DMS153 (cell line): ENCODE data around the gene PPFIBP1.
"Not testable (repeated sequence)": the region's sequence is repeated elsewhere in the genome, so short reads cannot be mapped to it uniquely, and the experiment has no call there.

Experiments used
- DNase-seq: peaks from one replicate; lab custom pipeline; 2025; lab: John Stamatoyannopoulos, UW

The PPFIBP1 gene

DNA sequence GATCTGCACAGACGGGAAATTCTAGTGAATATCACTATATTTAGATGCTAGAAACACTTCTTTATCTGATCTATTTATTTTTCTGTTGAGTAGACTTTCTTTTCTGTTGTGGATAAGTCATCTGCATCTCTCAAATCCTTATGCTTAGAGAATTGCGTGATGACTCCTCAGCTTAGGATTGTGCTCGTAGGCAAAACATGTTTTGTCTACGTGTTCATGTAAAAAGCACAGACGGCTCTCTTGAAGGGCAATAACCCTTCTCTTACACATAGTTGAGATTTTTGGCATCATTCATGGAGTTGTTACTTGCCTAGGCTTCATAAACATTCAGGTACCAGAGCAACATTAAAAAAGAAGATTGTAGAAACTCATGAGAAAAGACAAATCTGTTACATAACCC lies 18.6 kb downstream of the PPFIBP1 start:
- DNase-seq, result no peak

DNA sequence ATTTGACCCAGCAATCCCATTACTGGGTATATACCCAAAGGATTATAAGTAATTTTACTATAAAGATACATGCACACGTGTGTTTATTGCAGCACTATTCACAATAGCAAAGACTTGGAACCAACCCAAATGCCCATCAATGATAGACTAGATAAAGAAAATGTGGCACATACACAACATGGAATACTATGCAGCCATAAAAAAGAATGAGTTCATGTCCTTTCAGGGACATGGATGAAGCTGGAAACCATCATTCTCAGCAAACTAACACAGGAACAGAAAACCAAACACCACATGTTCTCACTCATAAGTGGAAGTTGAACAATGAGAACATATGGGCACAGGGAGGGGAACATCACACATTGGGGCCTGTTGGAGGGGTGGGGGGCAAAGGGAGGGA lies 20.9 kb downstream of the PPFIBP1 start:
- DNase-seq, result not testable (repeated sequence)

DNA sequence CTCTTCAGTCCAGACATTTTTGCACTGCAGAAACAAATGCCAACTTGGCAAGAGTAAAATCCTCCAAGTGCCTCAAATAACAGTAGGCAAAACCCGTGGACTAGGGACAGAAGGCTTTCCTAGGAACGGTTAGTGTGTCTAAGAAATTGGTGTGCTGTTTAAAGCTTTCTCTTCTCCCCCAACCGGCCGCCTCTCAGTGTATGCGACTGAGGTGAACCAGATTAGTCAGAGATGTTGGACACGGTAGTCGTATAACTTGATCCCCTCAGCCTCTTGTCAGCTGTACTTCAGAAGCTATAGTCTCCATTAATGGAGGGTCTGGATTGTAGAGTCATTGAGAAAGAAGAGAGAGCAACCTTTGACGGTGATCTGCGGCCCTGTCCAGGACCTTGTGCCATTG lies 21.7 kb downstream of the PPFIBP1 start:
- no peak for DNase-seq

DNA sequence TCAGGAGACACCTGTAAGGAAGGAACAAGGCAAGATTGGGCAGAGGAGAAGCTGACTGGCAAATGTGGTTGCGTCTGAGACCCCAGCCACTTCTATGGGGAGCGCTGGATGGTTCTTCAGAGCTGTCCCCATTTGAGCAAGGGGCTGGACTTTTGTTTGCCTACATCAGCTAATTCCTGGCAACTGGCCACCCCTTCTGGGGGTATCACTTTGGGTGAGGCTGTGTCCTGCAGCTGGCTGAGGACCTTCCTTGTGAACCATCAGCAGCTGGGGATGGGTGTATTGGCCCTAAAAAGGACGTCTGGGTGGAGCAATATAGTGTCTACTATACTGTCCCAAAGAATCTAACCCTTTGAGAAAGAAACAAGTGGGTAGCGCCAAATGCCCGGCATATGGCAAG lies 23.6 kb downstream of the PPFIBP1 start:
- no peak for DNase-seq

DNA sequence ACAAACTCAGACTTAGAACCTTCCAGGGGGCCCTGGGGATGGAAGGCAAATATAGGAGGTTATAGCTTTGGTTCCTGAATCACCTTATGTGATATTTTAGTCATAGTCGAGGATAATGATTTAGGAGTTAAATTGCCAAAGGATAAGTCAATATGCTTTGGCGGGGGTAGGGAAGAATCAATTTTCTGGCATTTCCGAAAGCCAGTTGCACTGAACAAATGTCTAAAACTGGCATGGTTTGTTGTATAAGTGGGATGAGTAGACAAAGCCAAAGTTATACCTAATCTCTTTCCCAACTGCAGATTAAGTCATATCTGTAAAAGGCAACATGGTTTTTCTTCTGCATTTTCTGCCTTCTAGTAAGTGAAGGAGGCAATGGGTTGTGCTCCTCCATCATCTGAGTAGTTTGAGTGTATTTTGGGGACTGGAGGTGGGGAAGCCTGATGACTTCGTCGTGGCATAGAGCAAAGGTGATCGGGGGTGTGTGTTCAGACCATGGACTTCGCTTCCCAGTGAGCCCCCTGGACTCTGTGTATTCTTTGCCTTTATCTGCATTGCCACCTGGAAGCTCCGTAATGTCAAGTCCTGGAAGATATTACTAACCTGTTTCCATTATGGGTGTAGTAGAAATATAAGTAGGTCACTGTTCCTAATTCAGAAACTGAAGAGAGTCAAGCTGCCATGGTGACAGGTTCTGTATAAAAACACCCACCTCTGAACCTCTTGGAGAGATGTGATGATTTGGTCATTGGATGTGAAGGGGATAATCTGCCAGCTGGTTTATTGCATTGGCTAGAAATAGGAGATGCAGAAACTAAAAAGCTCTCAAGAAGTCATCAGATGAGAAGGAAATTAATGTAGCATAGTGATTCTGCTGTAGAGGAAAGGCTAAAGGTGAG lies 24.5 kb downstream of the PPFIBP1 start:
- no peak for DNase-seq

DNA sequence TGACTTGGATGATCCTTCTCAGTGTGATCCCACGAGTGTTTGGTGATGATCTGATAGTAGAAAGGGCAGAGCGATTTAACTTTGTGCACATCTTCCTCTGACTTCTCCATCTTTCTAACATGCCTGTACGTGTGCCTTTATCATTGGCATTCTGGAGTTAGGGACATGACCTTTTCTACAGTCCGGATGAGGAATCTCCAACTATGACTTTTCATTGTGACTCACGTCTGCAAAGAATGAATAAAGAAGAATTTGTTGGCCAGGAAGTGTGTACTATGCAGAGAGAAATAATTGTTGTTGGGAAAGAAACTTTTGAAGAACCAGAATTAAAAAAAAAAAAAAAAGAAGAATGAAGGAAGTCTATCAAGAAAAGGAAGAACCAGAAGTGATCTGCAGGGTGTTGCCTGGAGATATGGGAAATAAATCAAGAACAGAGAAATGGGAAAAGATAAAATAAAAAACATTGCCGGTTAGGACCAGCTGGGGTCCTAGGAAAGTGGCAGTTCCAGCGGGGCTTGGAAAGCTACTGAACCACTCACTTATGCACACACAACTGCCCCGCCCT lies 25.3 kb downstream of the PPFIBP1 start:
- DNase-seq, result no peak

DNA sequence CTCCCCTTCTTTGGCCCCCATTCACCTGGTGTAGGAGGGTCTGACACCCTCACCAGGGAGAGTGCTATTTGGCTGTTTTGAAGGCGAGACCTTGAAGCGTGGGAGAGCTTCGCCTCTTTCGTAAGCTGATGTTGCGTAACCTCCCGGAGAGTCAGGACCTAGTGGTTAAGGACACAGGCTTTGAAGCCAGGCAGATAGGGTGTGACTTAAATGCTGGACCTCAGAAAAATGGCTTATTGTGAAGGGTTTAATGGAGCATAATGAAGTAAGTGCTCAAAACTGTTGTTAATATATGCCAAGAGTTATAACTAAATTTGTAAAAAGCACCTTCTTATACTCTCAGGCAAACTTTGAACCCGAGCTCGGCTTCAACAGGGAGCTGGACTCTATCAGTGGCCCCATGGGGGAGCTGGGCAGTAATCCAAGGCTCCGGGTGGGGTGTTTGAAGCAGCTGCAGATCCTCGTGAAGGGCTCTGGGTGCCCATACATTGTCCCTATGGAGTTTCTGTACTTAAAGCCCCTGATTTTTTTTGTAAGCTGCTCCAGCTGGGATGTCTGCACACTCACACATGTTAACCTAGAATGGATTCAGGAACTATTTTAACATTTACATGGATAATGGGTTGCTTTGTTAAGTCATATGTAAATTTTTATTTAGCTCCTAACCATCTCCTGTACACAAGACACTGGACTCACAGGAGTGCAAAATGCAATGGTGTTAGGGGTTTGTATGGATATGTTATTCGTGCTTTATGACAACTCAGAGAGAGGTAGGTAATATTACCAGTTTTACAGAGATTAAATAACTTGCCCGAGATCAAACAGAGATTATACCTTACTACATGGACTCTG lies 26.0 kb downstream of the PPFIBP1 start:
- DNase-seq, result peak; percentile 7

DNA sequence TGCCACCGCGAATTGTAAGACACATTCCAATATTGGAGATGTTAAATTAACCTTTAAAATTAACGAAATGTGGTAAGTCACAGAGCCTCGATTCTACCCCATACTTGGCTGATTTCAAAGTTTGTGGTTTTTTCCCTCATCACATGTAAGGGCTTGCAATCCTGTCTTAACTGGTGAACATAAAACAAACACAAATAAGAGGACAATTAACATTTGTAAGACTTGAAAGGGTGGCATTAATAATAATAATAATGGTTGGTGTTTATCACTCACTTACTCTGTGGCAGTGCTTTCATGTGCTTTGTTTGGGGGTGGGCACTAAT lies 26.6 kb downstream of the PPFIBP1 start:
- DNase-seq, result no peak

DNA sequence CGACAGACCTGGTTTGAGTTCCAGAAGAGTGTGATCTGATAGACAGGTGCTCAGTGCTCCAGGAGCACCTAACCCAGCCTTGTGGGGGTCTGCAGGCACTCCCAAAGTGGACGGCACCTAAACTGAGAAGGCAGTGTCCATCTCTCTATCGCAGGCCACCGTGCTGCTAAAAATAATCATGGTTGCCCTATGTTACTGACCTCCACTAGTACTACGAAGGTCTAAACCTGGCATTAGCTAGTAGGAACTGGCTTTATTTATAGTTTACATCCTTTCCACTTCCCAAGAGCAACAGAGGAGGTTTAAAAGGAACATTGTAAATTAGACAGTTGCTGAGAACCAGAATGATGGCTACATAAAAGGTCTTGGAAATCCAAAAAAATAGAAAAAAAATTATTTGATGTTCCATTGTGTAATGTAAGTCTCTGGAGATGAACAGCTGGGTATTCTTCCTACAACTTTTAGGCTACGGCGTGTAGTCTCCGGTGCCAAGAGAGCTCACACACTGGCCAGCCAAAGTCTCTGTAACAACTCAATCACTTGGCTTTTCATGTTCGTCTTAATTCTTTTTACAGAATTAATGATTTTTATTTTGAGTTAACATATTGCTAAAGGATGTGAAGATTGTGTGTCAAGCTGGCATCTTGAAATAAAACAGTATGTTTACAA lies 27.3 kb downstream of the PPFIBP1 start:
- DNase-seq, result no peak

DNA sequence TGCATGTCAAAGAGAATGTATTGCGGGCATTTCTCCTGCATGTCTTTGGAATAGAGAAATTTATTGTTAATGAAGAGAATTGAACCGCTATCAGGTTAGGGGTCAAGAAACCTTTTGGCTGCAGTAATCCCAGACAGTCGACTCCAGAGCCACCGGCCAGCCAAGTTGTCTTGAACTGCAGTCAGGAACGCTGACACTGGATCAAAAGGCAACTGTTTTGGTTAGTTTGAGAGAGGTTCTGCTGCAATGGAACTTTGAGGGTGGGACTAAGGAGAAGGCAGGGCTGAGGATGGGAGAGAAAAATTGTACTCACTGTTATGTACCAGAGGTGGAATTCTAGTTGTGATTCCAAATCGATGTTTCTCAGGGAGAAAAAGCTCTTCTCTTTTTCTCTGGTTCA lies 28.2 kb downstream of the PPFIBP1 start:
- DNase-seq, result no peak

DNA sequence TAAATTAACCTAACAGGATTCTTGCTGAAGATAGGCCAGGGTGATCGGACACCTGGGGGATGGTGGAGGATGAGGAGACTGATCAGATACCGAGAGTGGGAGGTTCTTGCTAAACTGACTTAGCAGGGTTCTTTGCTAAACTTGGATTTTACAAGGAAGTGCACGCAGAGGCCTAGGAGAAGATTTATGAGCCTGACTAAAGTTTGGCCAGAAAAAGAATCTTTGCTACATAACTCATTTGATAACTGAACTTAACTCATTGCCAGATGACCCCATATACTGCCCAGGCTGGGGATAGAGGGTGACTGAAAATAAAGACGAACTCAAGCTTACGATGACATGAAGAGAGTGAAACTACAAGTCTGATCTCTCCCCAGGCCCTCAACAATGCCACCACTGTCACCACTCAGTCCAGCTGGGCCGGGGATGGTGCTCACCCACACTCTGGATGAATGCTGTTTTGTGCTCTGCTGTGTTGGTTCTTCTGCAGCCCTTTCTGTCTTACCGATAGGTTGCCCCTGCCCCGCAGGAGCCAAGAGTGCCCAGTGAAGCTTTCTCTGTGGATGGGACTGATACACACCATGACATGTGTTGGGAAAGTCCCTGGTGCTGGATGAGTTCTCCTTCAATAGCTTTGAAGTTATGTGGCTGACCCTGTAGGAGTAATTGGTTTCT lies 29.0 kb downstream of the PPFIBP1 start:
- DNase-seq, result no peak

DNA sequence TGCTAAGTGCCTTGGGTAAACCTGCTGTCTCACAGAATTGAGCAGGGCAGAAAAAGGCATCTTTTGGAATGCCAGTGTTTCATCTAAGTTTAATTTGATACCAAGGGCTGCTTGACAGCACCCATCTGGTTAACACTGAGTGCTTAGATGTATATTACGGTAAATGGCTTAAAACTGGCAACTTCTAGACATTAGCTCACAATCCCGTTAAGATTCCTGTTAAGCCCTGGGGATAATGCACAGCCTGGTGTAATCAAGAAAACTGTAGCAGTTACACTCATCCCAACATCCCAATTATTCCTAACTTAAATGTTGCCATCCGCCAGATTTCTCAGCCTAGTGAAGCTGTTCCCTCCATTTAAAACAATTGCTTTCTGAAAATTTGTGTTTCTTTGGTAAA lies 29.9 kb downstream of the PPFIBP1 start:
- DNase-seq, result no peak

DNA sequence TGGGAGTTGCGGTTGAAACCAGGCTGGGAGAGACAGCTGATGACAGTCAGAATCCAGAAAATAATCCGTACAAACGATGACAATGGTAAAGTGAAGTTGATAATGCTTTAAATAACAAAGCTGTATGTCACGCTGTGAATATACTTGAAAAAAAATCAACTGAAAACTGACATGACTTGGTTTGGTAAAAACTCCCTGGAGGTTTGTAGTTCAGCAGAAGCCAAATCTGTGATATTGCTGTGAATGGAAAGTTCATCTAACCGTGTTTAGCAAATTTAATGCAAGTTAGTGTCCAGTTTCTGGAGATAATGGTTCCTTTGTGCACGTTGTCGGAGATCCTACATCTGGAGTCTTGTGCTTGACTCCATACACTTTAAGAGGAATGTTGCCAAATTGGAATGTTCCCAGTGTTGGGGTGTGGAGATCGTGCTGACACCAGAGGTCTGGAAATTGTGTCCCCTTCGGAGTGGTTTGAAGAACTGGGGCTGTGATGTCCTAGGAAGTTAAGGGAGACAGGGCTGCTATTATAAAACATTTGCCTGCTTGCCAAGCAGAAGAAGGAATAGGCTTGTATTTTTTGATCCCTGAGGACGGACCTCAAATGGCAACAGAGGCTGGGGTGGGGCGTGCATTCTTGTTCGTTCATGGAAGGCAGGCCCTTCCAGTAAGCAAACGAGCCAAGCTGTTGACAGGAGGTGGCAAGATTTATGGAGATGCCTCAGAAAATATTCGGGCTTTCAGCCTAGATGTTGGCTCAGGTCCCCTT lies 30.6 kb downstream of the PPFIBP1 start:
- no peak for DNase-seq

DNA sequence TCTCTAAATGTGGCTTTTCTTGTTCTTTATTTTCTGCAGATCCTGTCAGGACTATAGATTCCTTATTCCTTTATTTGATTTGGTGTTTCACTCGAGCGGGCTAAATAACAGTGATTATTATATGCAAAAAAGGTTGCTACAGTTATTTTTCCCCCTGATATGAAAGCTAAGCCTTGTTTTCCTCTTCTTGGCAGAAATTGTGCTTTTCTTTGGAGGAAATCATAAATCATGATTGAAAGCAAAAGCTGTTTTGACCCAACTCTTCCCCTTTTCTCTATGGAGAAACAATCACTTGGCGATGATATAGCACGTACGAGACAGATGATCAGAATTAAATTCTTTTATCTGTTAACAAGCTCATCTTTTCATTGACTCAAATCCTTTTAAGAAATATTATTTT lies 31.4 kb downstream of the PPFIBP1 start:
- DNase-seq, result no peak

DNA sequence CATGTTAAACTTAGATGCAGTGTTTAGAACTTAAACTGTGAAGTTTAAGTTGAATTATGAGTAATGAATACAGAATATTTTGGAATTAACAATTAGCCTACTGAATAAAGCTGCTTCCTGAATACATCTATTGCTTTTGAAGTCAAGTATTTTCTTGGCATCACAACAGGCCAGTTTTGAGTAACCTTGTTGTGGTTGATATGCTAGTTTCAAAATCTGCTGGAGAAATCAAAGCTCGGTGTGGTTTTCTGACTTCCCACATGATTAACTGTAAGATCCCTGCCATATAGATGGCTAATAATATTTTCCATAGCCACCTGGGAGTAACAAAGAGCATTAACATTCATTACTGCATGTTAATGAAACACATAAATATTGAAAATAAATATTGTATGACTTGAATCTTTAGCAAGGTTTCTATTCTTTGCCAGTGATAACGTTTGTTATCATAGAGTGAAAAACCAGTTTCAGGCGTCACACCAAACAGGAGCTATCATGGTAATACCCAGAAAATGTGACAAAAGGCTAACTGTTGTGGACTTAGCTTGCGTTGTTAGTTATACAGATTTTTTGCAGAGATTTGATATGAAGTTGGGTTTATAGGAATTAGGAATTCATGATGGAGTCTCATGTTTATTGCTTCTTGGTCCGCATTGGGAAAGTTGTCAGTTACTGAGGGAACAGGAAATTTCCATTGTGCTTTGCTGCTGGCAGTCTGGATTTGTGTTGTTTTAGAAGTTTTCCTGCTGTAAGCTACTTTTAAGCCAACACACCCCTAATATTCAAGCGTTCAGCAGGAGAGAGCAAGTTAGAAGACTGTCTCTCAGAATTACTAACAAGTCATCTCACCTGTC lies 32.1 kb downstream of the PPFIBP1 start:
- DNase-seq, result no peak

DNA sequence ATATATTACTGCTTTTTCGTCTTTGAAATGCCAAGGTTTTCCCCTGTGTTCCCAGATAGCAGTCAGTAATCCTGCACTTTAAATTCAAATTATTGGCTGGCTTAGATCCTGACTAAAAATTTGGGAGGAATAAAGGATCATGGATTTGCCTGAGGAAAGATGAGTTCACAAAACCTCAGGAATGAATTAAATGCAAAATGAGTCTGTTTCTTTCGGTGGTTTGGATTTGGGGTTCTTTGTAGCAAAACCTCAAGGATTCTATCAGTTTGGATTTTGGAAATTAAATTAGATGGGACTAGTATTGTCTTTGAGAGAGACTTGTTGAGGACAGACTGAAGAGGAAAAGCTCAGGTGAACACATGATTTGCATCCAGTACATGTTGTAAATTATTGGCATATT lies 36.1 kb downstream of the PPFIBP1 start:
- DNase-seq, result no peak

DNA sequence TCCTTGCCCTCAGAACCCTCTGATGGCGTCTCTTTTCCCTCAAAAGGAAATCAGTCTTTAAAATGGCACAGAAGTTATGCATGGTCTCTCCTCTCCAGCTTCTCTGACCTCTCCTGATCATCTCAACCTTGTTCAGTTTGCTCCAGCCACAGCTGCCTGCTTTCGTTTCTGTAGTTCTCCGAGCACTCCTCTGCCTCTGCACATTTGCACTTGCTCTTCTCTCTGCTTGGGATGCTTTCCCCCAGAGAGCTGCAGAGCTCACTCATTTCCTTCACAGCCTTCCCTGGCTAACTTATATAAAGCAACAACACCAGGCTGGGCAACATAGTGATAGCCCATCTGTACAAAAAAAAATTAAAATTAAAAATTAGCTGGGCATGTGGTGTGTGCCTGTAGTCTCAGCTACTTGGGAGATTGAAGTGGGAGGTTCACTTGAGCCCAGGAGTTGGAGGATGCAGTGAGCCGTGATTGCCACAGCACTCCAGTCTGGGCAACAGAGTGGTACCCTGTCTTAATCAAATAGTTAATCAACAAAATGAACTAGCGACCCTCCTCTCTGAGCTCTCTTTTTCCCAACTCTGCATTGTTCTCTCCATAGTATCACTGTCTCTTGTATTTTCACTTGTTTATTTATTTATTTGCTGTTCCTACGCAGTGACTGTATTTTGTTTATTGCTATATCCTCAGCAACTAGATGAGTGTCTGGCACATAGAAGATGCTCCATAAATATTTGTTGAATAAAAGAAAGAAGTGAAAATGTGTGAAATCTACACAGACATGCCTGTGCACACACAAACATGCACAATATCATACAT lies 37.7 kb downstream of the PPFIBP1 start:
- no peak for DNase-seq

DNA sequence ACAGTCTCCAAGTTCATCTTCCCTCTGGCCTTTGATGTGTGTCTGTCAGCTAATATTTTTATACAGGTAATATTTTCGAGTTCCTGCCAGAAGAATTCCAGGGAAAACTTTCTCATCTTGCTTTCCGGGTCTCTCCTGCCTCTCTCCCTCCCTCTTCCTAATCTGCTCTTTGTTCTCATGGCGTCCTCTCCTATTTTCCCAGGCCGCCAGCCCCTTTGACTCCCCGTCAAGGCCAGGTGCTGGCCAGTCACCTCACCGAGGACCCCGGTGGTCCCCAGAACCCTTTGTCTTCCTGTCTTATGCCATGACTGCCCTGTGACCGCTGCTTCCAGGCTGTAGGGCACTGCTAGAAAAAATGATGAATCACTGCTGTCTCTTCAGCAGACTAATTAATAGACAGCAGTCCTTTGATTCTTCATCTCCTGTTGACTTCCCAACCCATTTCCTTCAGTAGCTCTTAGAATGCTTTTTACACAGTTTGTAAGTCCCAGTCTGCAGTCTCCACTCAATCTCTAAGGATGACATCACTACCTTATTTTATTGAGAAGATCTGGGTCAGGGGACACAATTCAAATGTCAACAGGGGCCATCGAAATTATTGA lies 40.7 kb downstream of the PPFIBP1 start:
- no peak for DNase-seq

DNA sequence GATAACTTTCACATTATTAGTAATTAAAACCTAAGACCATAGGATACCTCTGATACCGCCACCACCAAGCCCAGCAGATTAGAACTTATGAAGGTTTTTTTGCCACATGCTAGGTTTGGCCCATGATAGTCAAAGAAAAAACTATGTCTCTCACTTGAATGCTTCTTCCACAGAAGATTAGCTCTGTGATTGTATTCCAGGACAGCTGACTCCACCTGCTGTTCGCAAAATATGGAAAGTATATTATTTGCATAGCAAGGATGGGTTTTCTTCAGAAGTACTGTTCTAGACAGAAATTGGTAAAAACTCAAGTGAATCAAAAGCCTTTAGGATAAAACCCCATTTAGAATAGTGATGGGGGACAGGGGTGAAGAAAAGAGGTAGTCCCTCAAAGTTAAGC lies 42.2 kb downstream of the PPFIBP1 start:
- no peak for DNase-seq
